B cell (primary cell): ENCODE data around the gene CNNM3. TPM values are rescaled to one million over a fixed set of nuclear protein-coding genes. Genes with fewer than 3 reads are reported as not detected.
"Not testable (repeated sequence)": the region's sequence is repeated elsewhere in the genome, so short reads cannot be mapped to it uniquely, and the experiment has no call there.

Experiments
- ATAC-seq: fragments of 200-7000 bp; cut with Tn5 transposase; one replicate; pipeline ENCODE4 v1.10.0; 2021; ENCODE audit warnings: low read depth, mild to moderate bottlenecking, moderate number of reproducible peaks, moderate library complexity
- CTCF ChIA-PET: fragments of 350-600 bp; sonication (Branson Sonifier 250); formaldehyde crosslinking; loops from one replicate; lab custom pipeline; 2021; ENCODE audit warnings: antibody characterized with exemption, inconsistent platforms; lab: Charles Lee
- POLR2A ChIA-PET: fragments of 350-600 bp; sonication (Branson Sonifier 250); formaldehyde crosslinking; loops from one replicate; lab custom pipeline; 2021; ENCODE audit warnings: antibody characterized with exemption; lab: Charles Lee
- DNase-seq: peaks from one replicate; pipeline ENCODE4 v3.0.0; 2013
- H2AFZ ChIP-seq: 2 replicates; pipeline ENCODE4 v1.6.1; 2012; ENCODE audit warnings: mild to moderate bottlenecking, low read depth, low read length; ENCODE audit not compliant: insufficient read depth, poor library complexity, severe bottlenecking
- H3K27ac ChIP-seq, 2 donors: 1 replicate in 1 of 2; 2 replicates in 1 of 2; pipeline ENCODE4 v1.5.1; 2012 to 2013; ENCODE audit warnings: low read length in 2 of 2, mild to moderate bottlenecking in 2 of 2, moderate library complexity in 1 of 2
- H3K27me3 ChIP-seq, 4 experiments: fragments of 200-600 bp in 1 of 4; sonication (generic) in 1 of 4; replicated peaks in 1 of 4; 1 replicate in 2 of 4; 2 replicates in 2 of 4; pipeline versions ENCODE4 v1.6.1 to v1.7.0; 2013 to 2016; ENCODE audit warnings: low read length in 3 of 4, mild to moderate bottlenecking in 2 of 4, mixed read lengths in 1 of 4, moderate library complexity in 1 of 4; ENCODE audit not compliant: insufficient read depth in 4 of 4, control insufficient read depth in 3 of 4; ENCODE audit errors: control extremely low read depth in 1 of 4
- H3K36me3 ChIP-seq, 2 experiments: replicated peaks in 1 of 2; 1 replicate in 1 of 2; 2 replicates in 1 of 2; pipeline versions ENCODE4 v1.6.1 to v1.7.1; 2013; ENCODE audit warnings: low read length in 1 of 2; ENCODE audit not compliant: insufficient read depth in 2 of 2, control insufficient read depth in 1 of 2; ENCODE audit errors: control extremely low read depth in 1 of 2, extremely low read depth in 1 of 2
- H3K4me1 ChIP-seq, 2 donors: fragments of 200-600 bp in 1 of 2; sonication (generic) in 1 of 2; 1 replicate in 1 of 2; 2 replicates in 1 of 2; pipeline versions ENCODE4 v1.5.1 to v1.6.1; 2013 to 2017; ENCODE audit warnings: low read length in 2 of 2; ENCODE audit not compliant: control insufficient read depth in 2 of 2, insufficient read depth in 2 of 2
- H3K4me2 ChIP-seq: replicated peaks from 2 replicates; pipeline ENCODE3; 2012; ENCODE audit warnings: mild to moderate bottlenecking, low read depth, low read length; ENCODE audit not compliant: poor library complexity, severe bottlenecking
- H3K4me3 ChIP-seq, 5 experiments: fragments of 200-600 bp in 1 of 5; sonication (generic) in 1 of 5; 1 replicate in 3 of 5; 2 replicates in 2 of 5; pipeline versions ENCODE4 v1.5.1 to v1.7.0; 2011 to 2016; ENCODE audit warnings: low read length in 4 of 5, mild to moderate bottlenecking in 4 of 5, low read depth in 2 of 5, control low read depth in 1 of 5, moderate library complexity in 1 of 5; ENCODE audit not compliant: insufficient read depth in 1 of 5; ENCODE audit errors: control extremely low read depth in 1 of 5, extremely low read depth in 1 of 5
- H3K79me2 ChIP-seq: fragments of 200-600 bp; sonication (generic); one replicate; pipeline ENCODE4 v1.6.0; 2016; ENCODE audit warnings: low read length; ENCODE audit not compliant: control insufficient read depth, insufficient read depth
- H3K9ac ChIP-seq: fragments of 200-600 bp; sonication (generic); 2 replicates; pipeline ENCODE4 v1.6.1; 2017; ENCODE audit warnings: mild to moderate bottlenecking, low read length, moderate library complexity
- H3K9me3 ChIP-seq, 3 donors: one replicate each; pipeline versions ENCODE4 v1.6.1 to v1.7.1; 2013; ENCODE audit warnings: low read length in 2 of 3; ENCODE audit not compliant: control insufficient read depth in 2 of 3, insufficient read depth in 1 of 3; ENCODE audit errors: control extremely low read depth in 1 of 3
- H4K20me1 ChIP-seq: 2 replicates; pipeline ENCODE4 v1.6.0; 2012; ENCODE audit warnings: mild to moderate bottlenecking, low read length; ENCODE audit not compliant: insufficient read depth, control insufficient read depth, poor library complexity, severe bottlenecking
- H3K27ac Mint-ChIP-seq: one replicate; pipeline ENCODE4 v1.8.0; 2021; ENCODE audit warnings: mixed read lengths
- H3K27me3 Mint-ChIP-seq: one replicate; pipeline ENCODE4 v1.8.0; 2021; ENCODE audit warnings: mixed read lengths
- H3K4me1 Mint-ChIP-seq: one replicate; pipeline ENCODE4 v1.8.0; 2021; ENCODE audit warnings: mixed read lengths
- H3K4me3 Mint-ChIP-seq: one replicate; pipeline ENCODE4 v1.8.0; 2021; ENCODE audit warnings: mixed read lengths
- H3K9me3 Mint-ChIP-seq: one replicate; pipeline ENCODE4 v1.8.0; 2022; ENCODE audit warnings: mixed read lengths; ENCODE audit not compliant: insufficient read depth
- CTCF ChIP-seq: fragments of 200-600 bp; IDR thresholded peaks from one replicate; pipeline ENCODE4 v1.8.0; 2022; ENCODE audit warnings: antibody characterized with exemption, mild to moderate bottlenecking
- EZH2 ChIP-seq: IDR thresholded peaks from 2 replicates; pipeline ENCODE4 v1.6.1; 2012; ENCODE audit warnings: borderline replicate concordance, low read depth, mild to moderate bottlenecking, moderate library complexity, low read length; ENCODE audit not compliant: insufficient read depth, poor library complexity, severe bottlenecking
- WGBS: methylation state at CpG from one replicate; pipeline ENCODE4 v1.1.5; 2013; ENCODE audit warnings: missing lambda C conversion rate; ENCODE audit not compliant: insufficient coverage; 5-methylcytosine and 5-hydroxymethylcytosine counted together
- intact Hi-C: fragments of 100-400 bp; cut with micrococcal nuclease; formaldehyde crosslinking; loops from one replicate; pipeline ENCODE4 v1.10.0; 2022
- polyA plus RNA-seq: library from polyadenylated mRNA; depleted of rRNA; stranded (reverse); fragments of >200 nt; gene quantifications from 2 replicates; pipeline ENCODE4 v1.2.3, GENCODE V29; 2012
- total RNA-seq, 2 donors: library from RNA; stranded (reverse); fragments of 120-200 nt in 1 of 2; gene quantifications; 1 replicate in 1 of 2; 2 replicates in 1 of 2; pipeline versions ENCODE4 v1.2.3 to v1.2.4, GENCODE V29; 2013 to 2022

CNNM3 gene
- total and polyA plus RNA-seq, 2 donors (not counting 1 experiment from before 2014, with no cell fraction given) = 28.8 to 54.7 TPM

GRCh38 chr2:96792772-96793749, 23.0 kb upstream of the CNNM3 start:
- ATAC-seq (no peak), DNase-seq (no peak)
- H3K4me3 ChIP-seq = no peak overlapping the region
- H3K27me3 Mint-ChIP-seq = no peaks in the 10 kb centered on the region
- CTCF ChIA-PET = interaction anchor here (1.3 kb wide), 1 partner anchor 19 kb away, joined by 5 read pairs; no protein-coding TSS in a partner anchor
- POLR2A ChIA-PET = no interaction called here
- H3K79me2 ChIP-seq = peaks cover 15% of the 10 kb centered on the region
- H3K27ac ChIP-seq = no peak overlapping the region
- H2AFZ ChIP-seq = no peak overlapping the region
- 96% methylated on average over 16 of the region's 17 CpGs for WGBS
- peaks cover 11% of the 10 kb centered on the region for H4K20me1 ChIP-seq
- H3K4me1 ChIP-seq = no peaks in the 10 kb centered on the region
- H3K4me2 ChIP-seq = no peak overlapping the region
- H3K4me1 Mint-ChIP-seq = peaks cover 2% of the 10 kb centered on the region
- H3K9me3 Mint-ChIP-seq = no peaks in the 10 kb centered on the region
- H3K27ac Mint-ChIP-seq = peak overlapping the region; percentile 11
- intact Hi-C loops = no loop called here
- TF ChIP-seq EZH2 = no peak
- no peak for TF ChIP-seq CTCF
- no peak overlapping the region for H3K4me3 Mint-ChIP-seq
- H3K27me3 ChIP-seq = no peaks in the 10 kb centered on the region
- H3K9me3 ChIP-seq = no peaks in the 10 kb centered on the region
- H3K9ac ChIP-seq = no peak overlapping the region
- peaks cover 0 to 10% of the 10 kb centered on the region in 2 experiments for H3K36me3 ChIP-seq

GRCh38 chr2:96795076-96795475, 21.0 kb upstream of the CNNM3 start:
- no peak overlapping the region for H3K4me2 ChIP-seq
- H3K36me3 ChIP-seq = peaks cover 0 to 23% of the 10 kb centered on the region in 2 experiments
- no peak overlapping the region for H3K4me3 ChIP-seq
- no peak overlapping the region for H3K9ac ChIP-seq
- H3K27me3 ChIP-seq = no peaks in the 10 kb centered on the region
- Mint-ChIP-seq H3K27me3 (no peaks in the 10 kb centered on the region), H3K27ac (no peak overlapping the region), H3K4me1 (peaks cover 2% of the 10 kb centered on the region), H3K9me3 (no peaks in the 10 kb centered on the region), H3K4me3 (no peak overlapping the region)
- peaks cover 9% of the 10 kb centered on the region for H3K79me2 ChIP-seq
- DNase-seq (no peak), ATAC-seq (no peak)
- no peaks in the 10 kb centered on the region for H3K4me1 ChIP-seq
- CTCF ChIA-PET = no interaction called here
- intact Hi-C loops = no loop called here
- 95% methylated on average over 4 of the region's 6 CpGs for WGBS
- no peak for TF ChIP-seq EZH2
- TF ChIP-seq CTCF = no peak
- H3K27ac ChIP-seq = no peak overlapping the region
- H3K9me3 ChIP-seq = no peaks in the 10 kb centered on the region
- POLR2A ChIA-PET = no interaction called here
- H2AFZ ChIP-seq = no peak overlapping the region
- H4K20me1 ChIP-seq = no peaks in the 10 kb centered on the region

GRCh38 chr2:96796497-96796896, 19.6 kb upstream of the CNNM3 start:
- CTCF ChIA-PET = not testable (repeated sequence)

More at GRCh38 chr2:96796497-96796896, 19.6 kb upstream of the CNNM3 start:
- H3K4me1 Mint-ChIP-seq, H3K27ac ChIP-seq, H3K4me3 Mint-ChIP-seq, H3K27me3 ChIP-seq, intact Hi-C loops, H3K27ac Mint-ChIP-seq, H3K4me3 ChIP-seq, H2AFZ ChIP-seq, DNase-seq, ATAC-seq, H3K4me2 ChIP-seq, H3K9me3 ChIP-seq, H3K9me3 Mint-ChIP-seq, H3K27me3 Mint-ChIP-seq, H4K20me1 ChIP-seq, H3K9ac ChIP-seq, POLR2A ChIA-PET: not testable (repeated sequence)
- H3K79me2 ChIP-seq = peaks cover 13% of the 10 kb centered on the region
- WGBS = 83% methylated on average over 3 of the region's 6 CpGs
- peaks cover 11% of the 10 kb centered on the region in 2 donors for H3K4me1 ChIP-seq
- peaks cover 0 to 26% of the 10 kb centered on the region in 2 experiments for H3K36me3 ChIP-seq
